ENCODE results near the gene IL10RB. TPM values are rescaled to one million over a fixed set of nuclear protein-coding genes. Genes with fewer than 3 reads are reported as not detected.

IL10RB gene
- total RNA-seq, 3 donors from 2014 or later (not counting 1 experiment from before 2014, with no cell fraction given) = 18.4 to 27.8 (median 27.3) TPM

GRCh38 chr21:33339918-33340317, 73.8 kb downstream of the IL10RB start:
- Histone ChIP-seq H3K27me3 (ENCODE audit: control insufficient read depth, insufficient read depth, low read length) (no peaks in the 10 kb centered on the region), H3K4me3 (ENCODE audit: low read length) (no peak overlapping the region), H3K4me1 (ENCODE audit: control insufficient read depth, insufficient read depth, low read length) (peaks cover 3% of the 10 kb centered on the region), H3K27ac (ENCODE audit: low read length) (no peak overlapping the region), H3K36me3 (ENCODE audit: control insufficient read depth, insufficient read depth, low read length) (peaks cover 32% of the 10 kb centered on the region), H3K9me3 (ENCODE audit: control insufficient read depth, insufficient read depth, low read length) (no peaks in the 10 kb centered on the region)
- Mint-ChIP-seq H3K27me3 (ENCODE audit: low read depth in 2 of 2) (no peaks in the 10 kb centered on the region), H3K36me3 (peaks cover 7% of the 10 kb centered on the region), H3K27ac (peak overlapping the region in 1 of 2 donors; percentile 8), H3K9me3 (no peaks in the 10 kb centered on the region), H3K4me3 (no peak overlapping the region), H3K4me1 (peaks cover 0 to 6% of the 10 kb centered on the region in 2 donors)
- no peak for TF ChIP-seq CTCF (IDR thresholded peaks at IDR 0.05)
- WGBS (ENCODE audit: insufficient coverage) = 60% methylated on average over 2 of the region's 2 CpGs
- no peak for DNase-seq
- intact Hi-C loops (cut with micrococcal nuclease) = no loop called here
- no peak for ATAC-seq

- H3K36me3 Mint-ChIP-seq = peaks cover 16% of the 10 kb centered on the region
- Histone ChIP-seq H3K27me3 (ENCODE audit: control insufficient read depth, insufficient read depth, low read length) (no peaks in the 10 kb centered on the region), H3K4me1 (ENCODE audit: control insufficient read depth, insufficient read depth, low read length) (no peaks in the 10 kb centered on the region), H3K9me3 (ENCODE audit: control insufficient read depth, insufficient read depth, low read length) (no peaks in the 10 kb centered on the region), H3K4me3 (ENCODE audit: low read length) (no peak overlapping the region), H3K27ac (ENCODE audit: low read length) (no peak overlapping the region), H3K36me3 (ENCODE audit: control insufficient read depth, insufficient read depth, low read length) (peaks cover 65% of the 10 kb centered on the region)
- no peak overlapping the region for H3K4me3 Mint-ChIP-seq
- H3K27ac Mint-ChIP-seq = no peak overlapping the region
- ATAC-seq (no peak), DNase-seq (no peak)
- H3K27me3 Mint-ChIP-seq (ENCODE audit: low read depth in 2 of 2) = no peaks in the 10 kb centered on the region
- no peak for TF ChIP-seq CTCF (IDR thresholded peaks at IDR 0.05)
- peaks cover 0 to 6% of the 10 kb centered on the region in 2 donors for H3K4me1 Mint-ChIP-seq
- WGBS (ENCODE audit: insufficient coverage) = 100% methylated on average over 4 of the region's 5 CpGs
- no peaks in the 10 kb centered on the region for H3K9me3 Mint-ChIP-seq
- intact Hi-C loops (cut with micrococcal nuclease) = no loop called here
These were observed 79.6 kb downstream of the IL10RB start for GRCh38 chr21:33345751-33346238.

Other genes with a start within 250 kb of the IL10RB start
- gene OLIG2, start 240.4 kb upstream of the IL10RB start, total RNA-seq = not detected
- gene OLIG1, start 196.2 kb upstream of the IL10RB start, total RNA-seq = 1 to 10 TPM in 1 of 3 donors, under 1 TPM in 2; 0.47 to 1.4 (median 0.48) TPM
- gene IFNAR2, start 36.4 kb upstream of the IL10RB start, total RNA-seq = 100 to 1,000 TPM in 1 of 3 donors, 10 to 100 TPM in 2; 65.4 to 105 (median 70.9) TPM
- 10 to 100 TPM; 15.0 to 21.3 (median 19.3) TPM for gene IFNAR1, start 58.6 kb downstream of the IL10RB start, total RNA-seq
- 10 to 100 TPM in 1 of 3 donors, 1 to 10 TPM in 2; 3.6 to 16.5 (median 8.6) TPM for gene IFNGR2, start 137.0 kb downstream of the IL10RB start, total RNA-seq
- gene TMEM50B, start 213.6 kb downstream of the IL10RB start, total RNA-seq = 10 to 100 TPM; 34.5 to 42.1 (median 40.5) TPM
- gene DNAJC28, start 225.3 kb downstream of the IL10RB start, total RNA-seq = under 1 TPM in 2 of 3 donors, not detected in 1; 0.41 to 0.63 TPM

Data from natural killer cell (primary cell).